ENCODE results near the gene G6PC2.

G6PC2 gene

DNA sequence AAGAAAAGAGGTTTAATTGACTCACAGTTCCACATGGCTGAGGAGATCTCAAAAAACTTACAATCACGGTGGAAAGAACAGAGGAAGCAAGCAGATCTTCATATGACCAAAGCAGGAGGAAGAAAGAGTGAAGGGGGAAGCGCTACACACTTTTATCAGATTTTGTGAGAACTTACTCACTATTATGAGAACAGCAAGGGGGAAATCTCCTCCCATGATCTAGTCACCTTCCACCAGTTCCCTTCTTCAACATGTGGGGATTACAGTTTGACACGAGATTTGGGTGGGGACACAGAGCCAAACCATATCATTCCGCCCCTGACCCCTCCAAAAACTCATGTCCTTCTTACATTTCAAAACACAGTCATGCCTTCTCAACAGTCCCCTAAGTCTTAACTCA, 54.2 kb downstream of the G6PC2 start:
- TF ChIP-seq GATA3 (IDR thresholded peaks at IDR 0.05; ENCODE audit: low read depth, low read length) = no peak
- TF ChIP-seq GATA2 (IDR thresholded peaks at IDR 0.05; ENCODE audit: low read depth, low read length) = no peak

DNA sequence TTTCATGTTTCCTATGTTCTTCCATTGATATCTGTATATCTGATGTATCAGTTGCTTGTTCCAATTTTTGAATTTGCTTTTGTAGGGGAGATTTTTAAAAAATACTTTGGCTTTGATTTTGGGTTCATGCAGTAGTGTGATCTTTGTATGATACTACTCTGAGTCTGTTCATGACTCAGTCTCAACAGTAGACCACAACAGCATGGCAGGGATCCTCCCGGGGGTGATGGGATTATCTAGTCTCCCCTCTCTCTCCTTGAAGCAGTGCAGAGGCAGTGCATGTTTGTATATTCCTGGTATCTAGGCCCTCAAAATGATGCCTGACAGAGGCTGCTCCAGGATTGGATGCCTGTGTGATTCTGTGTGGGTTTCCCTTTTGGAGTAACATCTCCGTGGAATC, 55.3 kb downstream of the G6PC2 start:
- TF ChIP-seq GATA2 (IDR thresholded peaks at IDR 0.05; ENCODE audit: low read depth, low read length) (no peak), GATA3 (IDR thresholded peaks at IDR 0.05; ENCODE audit: low read depth, low read length) (no peak)

Measured in SH-SY5Y (cell line).